Neural cell (in vitro differentiated cells): Measurements from ENCODE around the gene ANKMY1.

Experiments
- EZH2 ChIP-seq: fragments of 200-600, 300-800 bp; shearing (Covaris generic), sonication (generic); IDR thresholded peaks from 2 replicates; pipeline ENCODE4 v1.6.1; 2014; ENCODE audit warnings: antibody characterized with exemption, low read length, borderline replicate concordance, mild to moderate bottlenecking; ENCODE audit not compliant: insufficient read depth, poor library complexity, severe bottlenecking
- POLR2AphosphoS5 ChIP-seq: IDR thresholded peaks from 2 replicates; pipeline ENCODE4 v1.6.1; 2012
- TAF1 ChIP-seq: IDR thresholded peaks from 2 replicates; pipeline ENCODE4 v1.6.1; 2012; ENCODE audit warnings: low read depth
- TF ChIP-seq, protein P1 (sequence below): fragments of 450-650 bp; IDR thresholded peaks from 2 replicates; pipeline ENCODE4 v1.5.1; 2014; ENCODE audit warnings: antibody characterized with exemption, mild to moderate bottlenecking, moderate library complexity; ENCODE audit not compliant: poor library complexity, severe bottlenecking

DNA sequence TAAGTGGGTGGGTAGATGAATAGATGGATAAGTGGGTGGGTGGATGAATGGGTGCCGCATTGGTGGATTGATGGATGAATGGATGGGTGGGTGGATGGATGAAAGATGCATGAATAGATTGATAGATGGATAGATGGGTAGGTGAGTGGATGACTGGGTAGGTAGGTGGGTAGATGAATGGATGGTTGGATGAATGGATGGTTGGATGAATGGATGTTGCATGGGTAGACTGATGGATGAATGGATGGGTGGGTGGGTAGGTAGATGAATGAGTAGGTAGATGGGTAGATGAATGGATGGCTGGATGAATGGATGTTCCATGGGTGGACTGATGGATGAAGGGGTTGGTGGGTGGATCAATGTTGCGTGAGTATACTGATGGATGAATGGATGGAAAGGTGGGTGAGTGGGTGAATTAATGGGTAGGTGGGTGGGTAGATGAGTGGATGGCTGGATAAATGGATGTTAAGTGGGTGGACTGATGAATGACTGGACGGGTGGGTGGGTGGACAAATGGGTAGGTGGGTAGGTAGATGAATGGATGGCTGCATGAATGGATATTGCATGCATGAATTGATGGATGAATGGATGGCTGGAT, 30.5 kb downstream of the ANKMY1 start:
- TF ChIP-seq, protein P1, sequence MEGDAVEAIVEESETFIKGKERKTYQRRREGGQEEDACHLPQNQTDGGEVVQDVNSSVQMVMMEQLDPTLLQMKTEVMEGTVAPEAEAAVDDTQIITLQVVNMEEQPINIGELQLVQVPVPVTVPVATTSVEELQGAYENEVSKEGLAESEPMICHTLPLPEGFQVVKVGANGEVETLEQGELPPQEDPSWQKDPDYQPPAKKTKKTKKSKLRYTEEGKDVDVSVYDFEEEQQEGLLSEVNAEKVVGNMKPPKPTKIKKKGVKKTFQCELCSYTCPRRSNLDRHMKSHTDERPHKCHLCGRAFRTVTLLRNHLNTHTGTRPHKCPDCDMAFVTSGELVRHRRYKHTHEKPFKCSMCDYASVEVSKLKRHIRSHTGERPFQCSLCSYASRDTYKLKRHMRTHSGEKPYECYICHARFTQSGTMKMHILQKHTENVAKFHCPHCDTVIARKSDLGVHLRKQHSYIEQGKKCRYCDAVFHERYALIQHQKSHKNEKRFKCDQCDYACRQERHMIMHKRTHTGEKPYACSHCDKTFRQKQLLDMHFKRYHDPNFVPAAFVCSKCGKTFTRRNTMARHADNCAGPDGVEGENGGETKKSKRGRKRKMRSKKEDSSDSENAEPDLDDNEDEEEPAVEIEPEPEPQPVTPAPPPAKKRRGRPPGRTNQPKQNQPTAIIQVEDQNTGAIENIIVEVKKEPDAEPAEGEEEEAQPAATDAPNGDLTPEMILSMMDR = no peak
- TF ChIP-seq EZH2 (no peak), POLR2AphosphoS5 (no peak), TAF1 (no peak)
